HFF-Myc (cell line): Measurements from ENCODE around the gene CNTN1.

Experiments used
- DNase-seq: peaks from one replicate; pipeline ENCODE4 v3.0.0-alpha.2; 2011; ENCODE audit warnings: low read depth; ENCODE audit errors: extremely low read depth
- H3K4me3 ChIP-seq: replicated peaks from 2 replicates; pipeline ENCODE4 v1.5.1; 2011; ENCODE audit warnings: low read depth, mild to moderate bottlenecking, control low read depth, low read length
- CTCF ChIP-seq: IDR thresholded peaks from 2 replicates; pipeline ENCODE4 v1.5.1; 2012; ENCODE audit warnings: mild to moderate bottlenecking, low read depth, low read length, control low read depth; ENCODE audit errors: missing control alignments

CNTN1 gene

GRCh38 chr12:40691913-40692764 is at the start of gene CNTN1:
TSS of gene CNTN1 (plus strand) at chr12:40692439.
- no peak within 1 kb of the TSS for H3K4me3 ChIP-seq
- TF ChIP-seq CTCF, result no peak
- DNase-seq, result no peak

GRCh38 chr12:40643506-40643905 is 48.7 kb upstream of the CNTN1 start:
- TF ChIP-seq CTCF, result no peak
- no peak overlapping the region for H3K4me3 ChIP-seq
- DNase-seq, result no peak

- DNase-seq, result no peak
- no peak overlapping the region for H3K4me3 ChIP-seq
- TF ChIP-seq CTCF, result no peak
Observed at GRCh38 chr12:40643976-40644375, 48.3 kb upstream of the CNTN1 start.

GRCh38 chr12:40644708-40645107 is 47.5 kb upstream of the CNTN1 start:
- TF ChIP-seq CTCF, result no peak
- no peak for DNase-seq
- no peak overlapping the region for H3K4me3 ChIP-seq

GRCh38 chr12:40645361-40645760 is 46.9 kb upstream of the CNTN1 start:
- H3K4me3 ChIP-seq, result no peak overlapping the region
- TF ChIP-seq CTCF, result no peak
- no peak for DNase-seq

- no peak for DNase-seq
- no peak overlapping the region for H3K4me3 ChIP-seq
- no peak for TF ChIP-seq CTCF
Observed at GRCh38 chr12:40646456-40646855, 45.8 kb upstream of the CNTN1 start.
